GM21786 (cell line): ENCODE measurements around the gene ANKRD52.
A peak's percentile ranks its signal among the peaks of the same experiment; 100 is the strongest.
"Not testable (repeated sequence)": the region's sequence is repeated elsewhere in the genome, so short reads cannot be mapped to it uniquely, and the experiment has no call there.

Experiments used
- ATAC-seq: cut with Tn5 transposase; IDR thresholded peaks from one replicate; pipeline ENCODE4 v1.9.1; 2021; ENCODE audit not compliant: unreplicated experiment

The ANKRD52 gene

GRCh38 chr12:56216461-56216860 is 41.7 kb downstream of the ANKRD52 start:
- no peak for ATAC-seq

DNA sequence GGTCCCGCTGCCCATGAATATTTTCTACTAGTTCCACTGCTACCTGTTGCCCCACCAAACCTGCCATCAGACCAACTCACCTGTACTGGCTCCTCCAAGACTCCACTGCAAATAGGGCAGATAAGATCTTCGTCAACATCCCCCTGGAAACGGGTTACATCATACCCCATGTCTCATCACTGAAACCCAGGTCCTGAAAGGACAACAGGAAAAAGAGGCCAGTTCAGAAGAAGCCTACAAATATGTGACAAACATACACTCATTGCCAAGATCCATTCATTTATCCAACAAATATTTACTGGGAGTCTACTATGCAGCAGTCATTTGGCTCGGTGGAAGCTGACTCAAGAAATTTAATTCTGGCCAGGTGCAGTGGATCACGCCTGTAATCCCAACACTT is 44.3 kb downstream of the ANKRD52 start:
- no peak for ATAC-seq

DNA sequence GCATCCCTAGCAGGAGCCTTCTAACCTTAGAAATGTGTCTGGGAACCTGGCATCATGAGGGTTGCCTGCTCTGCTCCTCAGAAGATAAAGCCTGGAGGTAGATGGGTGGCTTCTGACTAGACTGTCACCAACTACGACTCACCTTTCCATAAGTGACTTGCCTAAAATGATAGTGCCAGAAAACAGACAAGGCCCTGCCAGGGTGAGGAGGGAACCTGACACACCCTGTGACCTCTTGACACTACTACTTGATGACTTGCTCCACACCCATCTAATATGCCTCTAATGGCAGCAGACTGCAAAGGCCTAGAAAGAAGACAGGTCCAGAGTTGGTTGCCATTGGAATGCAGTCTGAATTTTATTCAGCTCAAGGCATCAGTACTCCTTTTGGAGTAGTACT is 45.8 kb downstream of the ANKRD52 start:
- no peak for ATAC-seq

DNA sequence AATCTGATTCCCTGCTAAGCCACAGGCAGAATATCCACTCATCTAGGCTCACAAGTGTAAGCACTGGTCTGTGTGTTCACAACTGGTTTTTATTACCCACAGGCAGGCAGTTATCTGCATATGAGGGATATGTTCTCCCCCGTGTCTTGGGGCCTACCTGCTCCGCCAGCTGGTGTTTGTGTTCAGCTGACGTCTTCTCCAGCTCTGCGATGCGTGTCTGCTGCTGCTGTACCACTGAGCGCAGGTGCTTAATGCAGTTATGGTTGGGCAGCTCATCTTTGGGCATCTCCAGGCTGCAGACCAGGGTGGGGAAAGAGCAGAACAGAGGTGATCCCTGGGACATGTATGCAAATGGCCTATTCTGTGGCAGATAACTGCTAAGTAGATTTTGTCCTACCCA is 50.2 kb downstream of the ANKRD52 start:
- no peak for ATAC-seq

DNA sequence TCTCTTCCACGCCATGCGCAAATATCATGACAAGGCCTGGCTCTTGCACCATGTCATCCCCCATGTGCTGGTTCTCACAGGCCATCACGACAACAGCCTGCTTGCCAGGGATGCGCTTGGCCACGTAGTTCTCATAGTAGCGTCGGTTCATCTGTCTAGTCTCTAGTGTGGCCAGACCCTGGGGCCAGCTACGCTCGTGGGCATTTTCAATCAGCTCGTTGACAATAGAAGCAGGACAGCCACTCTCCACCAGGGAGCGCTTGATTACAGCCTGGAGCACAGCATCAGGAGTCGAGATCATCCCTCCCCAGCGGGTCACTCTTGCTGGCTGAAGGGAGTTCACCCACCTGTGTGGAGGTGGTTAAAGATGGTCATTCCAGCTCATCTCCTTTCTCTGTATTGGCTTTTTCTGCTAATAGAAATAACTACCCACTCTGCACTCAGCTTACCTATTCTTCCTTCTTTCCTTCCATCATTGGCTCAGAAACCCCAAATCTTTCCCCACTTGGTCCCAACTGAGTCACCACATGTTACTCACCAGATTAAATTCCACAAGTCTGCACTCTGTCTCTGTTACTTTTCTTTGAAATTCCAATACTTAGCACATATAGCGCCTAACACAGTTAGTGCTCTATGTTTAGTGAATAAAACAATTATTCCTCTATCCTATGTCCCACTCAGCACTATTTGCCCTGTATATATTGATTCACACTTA is 51.6 kb downstream of the ANKRD52 start:
- ATAC-seq, result no peak

DNA sequence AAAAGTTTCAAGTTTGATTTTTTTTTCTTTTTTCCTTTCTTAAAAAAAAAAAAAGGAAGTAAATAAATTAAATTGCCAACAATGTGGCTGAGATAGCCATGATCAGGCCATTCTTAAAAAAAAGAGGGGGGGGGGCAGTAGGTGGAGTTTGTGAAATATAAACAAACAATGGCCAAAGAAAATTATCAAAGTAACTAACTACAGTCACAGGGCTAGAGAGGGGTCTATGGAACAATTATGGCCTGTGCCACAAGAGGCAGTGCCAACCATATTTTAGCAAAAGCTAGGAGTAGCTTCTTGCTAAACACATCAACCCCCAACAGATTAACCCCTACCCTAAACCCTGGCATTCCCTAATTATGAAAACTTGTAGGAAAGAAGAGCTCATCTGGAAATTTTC is 52.7 kb downstream of the ANKRD52 start:
- no peak for ATAC-seq

DNA sequence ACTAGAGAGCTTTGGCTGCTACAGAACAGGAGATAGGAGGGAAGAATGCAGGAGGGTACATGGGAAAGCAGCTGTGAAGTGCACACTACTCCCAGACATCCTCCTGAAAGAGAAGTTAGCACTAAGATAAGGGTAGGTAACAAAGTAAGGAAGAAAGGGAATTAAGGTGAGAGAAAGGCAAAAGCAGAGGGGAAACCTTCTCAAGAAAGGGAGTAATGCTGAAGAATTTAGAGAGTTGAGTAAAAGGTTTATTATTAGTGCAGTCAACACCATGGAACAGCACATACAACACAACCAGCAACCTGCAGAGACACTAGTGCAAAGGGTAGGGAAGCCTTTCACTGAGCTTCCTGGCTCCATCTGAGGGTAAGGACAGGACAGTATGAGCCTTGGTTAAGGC is 53.9 kb downstream of the ANKRD52 start:
- no peak for ATAC-seq

GRCh38 chr12:56202838-56203237 is 55.3 kb downstream of the ANKRD52 start:
- ATAC-seq, result no peak

GRCh38 chr12:56202366-56202765 is 55.8 kb downstream of the ANKRD52 start:
- ATAC-seq, result no peak

GRCh38 chr12:56198836-56199235 is 59.3 kb downstream of the ANKRD52 start:
- ATAC-seq, result no peak

GRCh38 chr12:56197921-56198635 is 60.1 kb downstream of the ANKRD52 start:
- no peak for ATAC-seq

DNA sequence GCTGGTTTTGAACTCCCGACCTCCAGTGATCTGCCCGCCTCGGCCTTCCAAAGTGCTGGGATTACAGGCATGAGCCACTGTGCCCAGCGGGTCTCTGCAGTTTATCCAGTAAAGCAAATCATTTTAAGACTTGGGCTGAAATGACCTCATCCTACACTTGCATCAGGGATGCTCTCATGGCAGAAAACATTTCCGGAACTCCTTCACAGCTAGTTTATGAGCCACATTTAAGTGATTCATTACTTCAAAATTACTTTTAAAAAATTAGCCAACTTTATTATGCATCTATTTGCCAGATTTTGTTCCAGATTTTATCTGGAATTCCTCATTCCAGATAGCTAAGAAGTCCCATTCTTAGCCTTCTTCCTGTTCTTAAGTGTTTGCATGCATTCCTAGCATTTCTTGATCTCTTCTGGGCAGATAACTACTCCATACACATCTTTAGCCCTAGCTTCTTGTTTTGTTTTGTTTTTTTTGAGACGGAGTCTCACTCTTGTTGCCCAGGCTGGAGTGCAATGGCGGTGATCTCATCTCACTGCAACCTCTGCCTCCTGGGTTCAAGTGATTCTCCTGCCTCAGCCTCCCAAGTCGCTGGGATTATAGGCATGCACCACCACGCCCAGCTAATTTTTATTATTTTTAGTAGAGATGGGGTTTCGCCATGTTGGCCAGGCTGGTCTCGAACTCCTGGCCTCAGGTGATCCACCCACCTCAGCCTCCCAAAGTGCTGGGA is 61.2 kb downstream of the ANKRD52 start:
- ATAC-seq, result not testable (repeated sequence)

- no peak for ATAC-seq
Measured at GRCh38 chr12:56193025-56193578, 65.1 kb downstream of the ANKRD52 start.

GRCh38 chr12:56192582-56192981 is 65.6 kb downstream of the ANKRD52 start:
- ATAC-seq, result no peak

- no peak for ATAC-seq
Measured at GRCh38 chr12:56190695-56191155, 67.5 kb downstream of the ANKRD52 start.

GRCh38 chr12:56189918-56190694 is 68.1 kb downstream of the ANKRD52 start:
- ATAC-seq, result peak; percentile 39

GRCh38 chr12:56189099-56189917 is 68.9 kb downstream of the ANKRD52 start, which contains the start of gene SMARCC2:
TSS of gene SMARCC2 (minus strand) at chr12:56189483. CDS start at chr12:56189461, 22 bp downstream.
- peak; percentile 57 for ATAC-seq

DNA sequence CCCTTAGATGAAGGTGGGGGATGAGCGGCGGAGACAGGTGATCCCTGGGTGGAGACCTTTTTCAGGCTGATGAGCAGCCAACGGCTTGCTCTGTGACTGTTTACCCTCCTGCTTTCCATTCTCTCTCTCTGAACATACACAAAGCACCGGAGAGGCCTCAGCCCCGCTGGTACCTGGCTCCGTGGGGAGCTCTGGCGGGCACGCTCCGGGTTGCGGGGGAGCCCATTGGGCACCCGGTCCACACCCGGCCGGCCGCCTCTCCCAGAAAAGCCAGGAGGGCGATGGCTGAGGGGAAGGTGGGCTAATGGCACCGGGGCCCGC is 69.4 kb downstream of the ANKRD52 start:
- ATAC-seq, result no peak

DNA sequence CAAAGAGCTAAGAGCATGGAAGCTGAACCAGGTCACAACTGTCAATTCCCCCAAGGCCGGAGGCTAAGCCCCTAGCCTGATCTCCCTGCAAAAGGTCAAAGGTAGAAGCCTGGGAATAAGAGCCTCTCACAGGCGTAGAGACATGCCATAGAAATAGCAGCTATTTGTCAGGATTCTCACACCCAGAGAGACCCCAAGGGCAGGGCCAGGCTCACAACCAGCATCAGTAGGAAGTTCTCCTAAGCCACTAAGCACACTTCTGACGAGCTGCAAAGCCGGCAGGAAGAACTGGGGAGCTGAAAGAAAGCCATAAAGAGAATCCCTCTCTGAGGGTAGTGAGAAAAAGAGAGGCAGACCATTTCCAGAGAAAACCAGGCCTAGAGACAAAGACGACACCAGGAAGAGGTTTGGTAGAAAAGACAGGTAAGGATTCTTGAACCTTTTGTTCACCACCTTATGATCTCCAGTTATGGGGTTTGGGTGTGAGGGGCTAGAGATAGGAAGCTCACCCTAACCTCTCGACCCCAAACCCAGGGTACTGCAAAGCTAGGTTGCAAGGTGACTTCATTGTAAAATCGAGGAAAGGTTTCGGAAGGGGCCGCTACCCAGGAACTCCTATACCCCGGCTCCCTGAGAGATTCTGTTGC is 69.9 kb downstream of the ANKRD52 start:
- no peak for ATAC-seq
